HCT116 (cell line): ENCODE results near the gene PTGR2. TPM values are rescaled to one million over a fixed set of nuclear protein-coding genes. Genes with fewer than 3 reads are reported as not detected.

Experiments
- ATAC-seq: fragments of 200-7000 bp; cut with Tn5 transposase; 2 replicates; pipeline ENCODE4 v1.9.1; 2020; ENCODE audit warnings: mild to moderate bottlenecking, moderate library complexity
- BruUV-seq: library from RNA; stranded (reverse); fragments of 400-500 nt; replicated peaks from 2 replicates; lab custom pipeline; 2021; lab: Mats Ljungman, UMichigan
- CTCF ChIA-PET: fragments of 300-600 bp; sonication (Branson Sonifier 250); formaldehyde crosslinking; loops from one replicate; lab custom pipeline; 2021; ENCODE audit warnings: antibody characterized with exemption; lab: Charles Lee
- POLR2A ChIA-PET: fragments of 300-600, 350-600 bp; sonication (Branson Sonifier 250); formaldehyde crosslinking; loops from one replicate; lab custom pipeline; 2021; ENCODE audit warnings: antibody characterized with exemption; lab: Charles Lee
- RAD21 ChIA-PET, 2 experiments: fragments of 300-600 bp; sonication (Branson Sonifier 250); formaldehyde crosslinking; loops; one replicate each; lab custom pipeline; 2023; ENCODE audit warnings: low total read pairs in 2 of 2; ENCODE audit not compliant: uncharacterized antibody in 2 of 2, unreplicated experiment in 2 of 2, low non-redundant PET in 1 of 2; lab: Charles Lee
- DNase-seq: peaks from one replicate; pipeline ENCODE4 v3.0.0-alpha.2; 2010; ENCODE audit warnings: low read depth, low spot score
- H2AFZ ChIP-seq: fragments of 200-600 bp; shearing (Covaris generic), sonication (generic); 2 replicates; pipeline ENCODE4 v1.6.1; 2017; ENCODE audit warnings: low read depth, mixed run types, mixed read lengths, antibody characterized with exemption, low read length; ENCODE audit not compliant: poor library complexity, severe bottlenecking
- H3K27ac ChIP-seq: 2 replicates; pipeline ENCODE4 v1.5.1; 2012; ENCODE audit warnings: low read depth, low read length
- H3K27me3 ChIP-seq: fragments of 200-600 bp; sonication (generic); 2 replicates; pipeline ENCODE4 v1.6.1; 2016; ENCODE audit warnings: mixed run types, low read length, mixed read lengths; ENCODE audit not compliant: insufficient read depth
- H3K36me3 ChIP-seq, 2 experiments: fragments of 200-500 bp in 1 of 2; fragments of 200-600 bp in 1 of 2; sonication (Bioruptor generic) in 1 of 2; sonication (generic) in 1 of 2; 2 replicates each; pipeline versions ENCODE4 v1.5.1 to v1.6.1; 2014 to 2016; ENCODE audit warnings: low read length in 2 of 2, inconsistent platforms in 1 of 2, mixed read lengths in 1 of 2, mixed run types in 1 of 2; ENCODE audit not compliant: insufficient read depth in 2 of 2, control insufficient read depth in 1 of 2
- H3K4me1 ChIP-seq, 2 experiments: fragments of 200-600 bp in 1 of 2; sonication (generic) in 1 of 2; 2 replicates each; pipeline versions ENCODE4 v1.5.1 to v1.6.1; 2012 to 2017; ENCODE audit warnings: low read length in 2 of 2, inconsistent platforms in 1 of 2, mild to moderate bottlenecking in 1 of 2, mixed read lengths in 1 of 2, mixed run types in 1 of 2, moderate library complexity in 1 of 2; ENCODE audit not compliant: insufficient read depth in 2 of 2, control insufficient read depth in 1 of 2
- H3K4me2 ChIP-seq: fragments of 200-600 bp; sonication (generic); 2 replicates; pipeline ENCODE4 v1.6.1; 2017; ENCODE audit warnings: mixed run types, low read length, mixed read lengths
- H3K4me3 ChIP-seq, 2 experiments: fragments of 200-600 bp in 1 of 2; sonication (generic) in 1 of 2; replicated peaks in 1 of 2; 2 replicates each; pipeline ENCODE4 v1.5.1; 2011 to 2016; ENCODE audit warnings: low read length in 2 of 2, control low read depth in 1 of 2, low read depth in 1 of 2, mild to moderate bottlenecking in 1 of 2, mixed read lengths in 1 of 2, mixed run types in 1 of 2
- H3K79me2 ChIP-seq: fragments of 200-600 bp; sonication (generic); 2 replicates; pipeline ENCODE4 v1.6.1; 2017; ENCODE audit warnings: mild to moderate bottlenecking, mixed run types, low read length, moderate library complexity, mixed read lengths; ENCODE audit not compliant: insufficient read depth
- H3K9ac ChIP-seq: fragments of 200-600 bp; sonication (generic); 2 replicates; pipeline ENCODE4 v1.6.1; 2016; ENCODE audit warnings: low read length, mixed read lengths
- H3K9me2 ChIP-seq: fragments of 200-600 bp; sonication (generic), shearing (Covaris generic); 2 replicates; pipeline ENCODE4 v1.6.1; 2017; ENCODE audit warnings: mixed run types, mild to moderate bottlenecking, moderate library complexity; ENCODE audit not compliant: insufficient read depth
- H3K9me3 ChIP-seq, 2 experiments: fragments of 200-500 bp in 1 of 2; fragments of 200-600 bp in 1 of 2; sonication (Bioruptor generic) in 1 of 2; sonication (generic) in 1 of 2; 2 replicates each; pipeline ENCODE4 v1.6.1; 2014 to 2017; ENCODE audit warnings: low read length in 2 of 2, mixed read lengths in 2 of 2, inconsistent platforms in 1 of 2, low read depth in 1 of 2, mild to moderate bottlenecking in 1 of 2, mixed run types in 1 of 2, moderate library complexity in 1 of 2; ENCODE audit not compliant: control insufficient read depth in 1 of 2, insufficient read depth in 1 of 2
- H4K20me1 ChIP-seq: fragments of 200-600 bp; sonication (generic), shearing (Covaris generic); 2 replicates; pipeline ENCODE4 v1.6.1; 2017; ENCODE audit warnings: mixed run types, mild to moderate bottlenecking, moderate library complexity; ENCODE audit not compliant: insufficient read depth
- CBX3 ChIP-seq: IDR thresholded peaks from 2 replicates; pipeline ENCODE4 v1.6.1; 2012; ENCODE audit warnings: low read depth
- EGR1 ChIP-seq: IDR thresholded peaks from 2 replicates; pipeline ENCODE4 v1.6.1; 2012; ENCODE audit warnings: low read depth
- YY1 ChIP-seq: IDR thresholded peaks from 2 replicates; pipeline ENCODE4 v1.6.1; 2011; ENCODE audit warnings: low read length, low read depth, moderate library complexity, mild to moderate bottlenecking; ENCODE audit not compliant: insufficient replicate concordance; ENCODE audit errors: extremely low read depth
- intact Hi-C: fragments of 100-400 bp; cut with micrococcal nuclease; formaldehyde crosslinking; loops from 2 replicates; pipeline ENCODE4 v1.10.0; 2022
- total RNA-seq: library from RNA; stranded (reverse); gene quantifications from one replicate; pipeline ENCODE4 v1.2.1, GENCODE V29; 2021; ENCODE audit not compliant: unreplicated experiment
- TF ChIP-seq, protein P1 (sequence below): IDR thresholded peaks from 2 replicates; pipeline ENCODE4 v1.6.1; 2012

The PTGR2 gene
- total RNA-seq, 1 experiment from 2014 or later = 22.1 TPM

DNA sequence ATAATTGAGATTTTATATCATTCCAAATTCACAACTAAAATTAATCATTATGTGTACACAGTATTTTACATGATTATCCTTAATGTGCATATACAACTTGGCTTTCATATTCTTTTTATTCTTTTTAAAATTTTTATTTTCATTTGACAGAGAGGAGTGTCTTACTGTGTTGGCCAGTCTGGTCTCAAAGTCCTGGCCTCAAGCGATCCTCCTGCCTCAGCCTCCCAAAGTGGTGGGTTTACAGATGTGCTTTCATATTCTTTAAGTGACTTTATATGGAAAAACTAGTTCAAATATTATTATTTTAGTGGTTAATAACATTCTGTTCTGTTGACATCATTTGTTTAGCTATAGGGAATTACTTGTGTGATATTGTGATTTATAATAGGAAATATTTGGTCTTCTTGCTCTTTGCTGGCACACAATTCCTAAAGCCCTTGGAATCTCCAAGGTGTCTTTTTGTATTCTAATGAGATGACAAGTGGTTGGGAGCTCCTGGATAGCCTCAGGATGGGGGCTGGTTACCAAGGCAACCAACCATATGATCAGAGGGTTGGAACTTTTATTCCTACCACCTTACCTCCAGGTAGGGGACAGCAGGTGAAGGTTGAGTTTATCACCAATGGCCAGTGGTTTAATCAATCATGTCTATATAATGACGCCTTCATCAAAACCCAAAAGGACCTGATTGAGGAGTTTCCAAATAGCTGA, 19.0 kb downstream of the PTGR2 start:
- BruUV-seq = no TSS peak
- Histone ChIP-seq H3K27ac (no peak overlapping the region), H3K36me3 (peaks cover 0 to 8% of the 10 kb centered on the region in 2 experiments; a peak in 1 of 4 replicates), H3K4me2 (no peak overlapping the region), H3K9me2 (no peaks in the 10 kb centered on the region), H4K20me1 (no peaks in the 10 kb centered on the region), H3K27me3 (no peaks in the 10 kb centered on the region), H3K9ac (no peak overlapping the region), H2AFZ (no peak overlapping the region), H3K9me3 (no peaks in the 10 kb centered on the region), H3K79me2 (no peaks in the 10 kb centered on the region), H3K4me1 (no peaks in the 10 kb centered on the region), H3K4me3 (no peak overlapping the region)
- ATAC-seq (no peak), DNase-seq (no peak)
- RAD21 ChIA-PET = no interaction called here
- CTCF ChIA-PET = interaction anchor here (1.1 kb wide), 1 partner anchor 139 kb away, joined by 3 read pairs; no protein-coding TSS in a partner anchor
- TF ChIP-seq, protein P1, sequence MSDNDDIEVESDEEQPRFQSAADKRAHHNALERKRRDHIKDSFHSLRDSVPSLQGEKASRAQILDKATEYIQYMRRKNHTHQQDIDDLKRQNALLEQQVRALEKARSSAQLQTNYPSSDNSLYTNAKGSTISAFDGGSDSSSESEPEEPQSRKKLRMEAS = no peak
- POLR2A ChIA-PET = no interaction called here
- intact Hi-C loops = no loop called here

DNA sequence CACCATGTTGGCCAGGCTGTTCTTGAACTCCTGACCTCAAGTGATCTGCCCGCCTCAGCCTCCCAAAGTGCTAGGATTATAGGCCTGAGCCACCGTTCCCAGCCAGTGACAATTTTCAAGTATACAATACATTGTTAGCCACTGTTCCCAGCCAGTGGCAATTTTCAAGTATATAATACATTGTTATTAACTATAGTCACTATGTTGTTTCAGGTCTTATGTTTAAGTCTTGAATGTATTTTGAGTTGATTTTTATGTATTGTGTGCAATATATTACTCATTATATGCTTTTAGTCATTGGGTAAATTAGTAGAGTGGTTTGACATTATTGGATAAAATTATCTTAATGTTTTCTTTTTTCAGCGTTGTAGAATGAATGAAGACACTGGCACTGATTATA, 22.0 kb downstream of the PTGR2 start:
- no peaks in the 10 kb centered on the region; the same call in 1 of the 2 replicates for H4K20me1 ChIP-seq

More for the DNA sequence above, 22.0 kb downstream of the PTGR2 start:
- DNase-seq (no peak), ATAC-seq (no peak)
- Histone ChIP-seq H3K4me3 (no peak overlapping the region), H3K9me3 (no peaks in the 10 kb centered on the region), H3K9me2 (no peaks in the 10 kb centered on the region), H3K4me1 (no peaks in the 10 kb centered on the region), H3K9ac (no peak overlapping the region), H3K36me3 (peaks cover 3 to 4% of the 10 kb centered on the region in 2 experiments; a peak in 2 of 4 replicates), H3K4me2 (no peak overlapping the region), H3K27me3 (no peaks in the 10 kb centered on the region), H2AFZ (no peak overlapping the region), H3K79me2 (no peaks in the 10 kb centered on the region), H3K27ac (no peak overlapping the region)
- intact Hi-C loops = no loop called here
- CTCF ChIA-PET = no interaction called here
- no peak for TF ChIP-seq EGR1
- no peak for TF ChIP-seq CBX3
- TF ChIP-seq YY1 = no peak
- RAD21 ChIA-PET = no interaction called here
- no TSS peak for BruUV-seq
- POLR2A ChIA-PET = no interaction called here
